Measurements from ENCODE around the gene SKAP1.
"Not testable (repeated sequence)": the region's sequence is repeated elsewhere in the genome, so short reads cannot be mapped to it uniquely, and the experiment has no call there.

The SKAP1 gene

GRCh38 chr17:48444516-48445247 is 14.7 kb upstream of the SKAP1 start:
- DNase-seq, result no peak

GRCh38 chr17:48443712-48444111 is 13.7 kb upstream of the SKAP1 start:
- no peak for DNase-seq

GRCh38 chr17:48442819-48443218 is 12.8 kb upstream of the SKAP1 start:
- peak; percentile 56 for DNase-seq

GRCh38 chr17:48441862-48442261 is 11.8 kb upstream of the SKAP1 start:
- DNase-seq, result no peak

- peak; percentile 51 for DNase-seq
Observed at GRCh38 chr17:48441231-48441711, 11.3 kb upstream of the SKAP1 start.

GRCh38 chr17:48440669-48441068 is 10.7 kb upstream of the SKAP1 start:
- DNase-seq, result no peak

- DNase-seq, result no peak
Observed at GRCh38 chr17:48439875-48440505, 10.0 kb upstream of the SKAP1 start.

GRCh38 chr17:48439110-48439850 is 9.3 kb upstream of the SKAP1 start:
- DNase-seq, result no peak

- no peak for DNase-seq
Observed at GRCh38 chr17:48438516-48439061, 8.6 kb upstream of the SKAP1 start.

GRCh38 chr17:48433896-48434295 is 3.9 kb upstream of the SKAP1 start:
- no peak for DNase-seq

- DNase-seq, result no peak
Observed at GRCh38 chr17:48432820-48433775, 3.1 kb upstream of the SKAP1 start.

- DNase-seq, result no peak
Observed at GRCh38 chr17:48429156-48429555, 858 bp downstream of the SKAP1 start.

- no peak for DNase-seq
Observed at GRCh38 chr17:48427598-48427997, 2.4 kb downstream of the SKAP1 start.

GRCh38 chr17:48426761-48427500 is 3.1 kb downstream of the SKAP1 start:
- no peak for DNase-seq

- no peak for DNase-seq
Observed at GRCh38 chr17:48426019-48426665, 3.9 kb downstream of the SKAP1 start.

- not testable (repeated sequence) for DNase-seq
Observed at GRCh38 chr17:48422060-48422459, 8.0 kb downstream of the SKAP1 start.

- no peak for DNase-seq
Observed at GRCh38 chr17:48420823-48421222, 9.2 kb downstream of the SKAP1 start.

GRCh38 chr17:48416971-48417370 is 13.0 kb downstream of the SKAP1 start:
- no peak for DNase-seq

- no peak for DNase-seq
Observed at GRCh38 chr17:48413613-48414405, 16.2 kb downstream of the SKAP1 start.

GRCh38 chr17:48412841-48413240 is 17.2 kb downstream of the SKAP1 start:
- DNase-seq, result no peak

Measured in GF-D8 (cell line).